GM19238 (cell line): ENCODE data around the gene SLC22A23.

Source experiments
- DNase-seq: peaks from one replicate; pipeline ENCODE4 v3.0.0; 2011; ENCODE audit warnings: low spot score; ENCODE audit not compliant: insufficient read length

SLC22A23 gene

GRCh38 chr6:3336859-3337515, 119.9 kb downstream of the SLC22A23 start:
- no peak for DNase-seq

- DNase-seq: no peak
Observed at GRCh38 chr6:3336066-3336786, 120.6 kb downstream of the SLC22A23 start.

- DNase-seq: no peak
Observed at GRCh38 chr6:3335169-3335568, 121.7 kb downstream of the SLC22A23 start.

GRCh38 chr6:3334555-3334954, 122.3 kb downstream of the SLC22A23 start:
- DNase-seq: no peak

- DNase-seq: peak; percentile 38
Observed at GRCh38 chr6:3333263-3333662, 123.6 kb downstream of the SLC22A23 start.

GRCh38 chr6:3331971-3332370, 124.9 kb downstream of the SLC22A23 start:
- DNase-seq: no peak

GRCh38 chr6:3331494-3331893, 125.4 kb downstream of the SLC22A23 start:
- no peak for DNase-seq

- DNase-seq: no peak
Observed at GRCh38 chr6:3330199-3330598, 126.7 kb downstream of the SLC22A23 start.

- DNase-seq: no peak
Observed at GRCh38 chr6:3329393-3330051, 127.3 kb downstream of the SLC22A23 start.

GRCh38 chr6:3328796-3329195, 128.1 kb downstream of the SLC22A23 start:
- DNase-seq: no peak

GRCh38 chr6:3328145-3328544, 128.7 kb downstream of the SLC22A23 start:
- DNase-seq: no peak

- no peak for DNase-seq
Observed at GRCh38 chr6:3327403-3327802, 129.4 kb downstream of the SLC22A23 start.

GRCh38 chr6:3326981-3327380, 129.9 kb downstream of the SLC22A23 start:
- DNase-seq: no peak

GRCh38 chr6:3326184-3326971, 130.5 kb downstream of the SLC22A23 start:
- DNase-seq: no peak

GRCh38 chr6:3325210-3325609, 131.6 kb downstream of the SLC22A23 start:
- no peak for DNase-seq

- DNase-seq: no peak
Observed at GRCh38 chr6:3324262-3324942, 132.4 kb downstream of the SLC22A23 start.

GRCh38 chr6:3323696-3324261, 133.1 kb downstream of the SLC22A23 start:
- DNase-seq: no peak

GRCh38 chr6:3323148-3323547, 133.7 kb downstream of the SLC22A23 start:
- no peak for DNase-seq

GRCh38 chr6:3322366-3322890, 134.4 kb downstream of the SLC22A23 start:
- no peak for DNase-seq

GRCh38 chr6:3321875-3322274, 135.0 kb downstream of the SLC22A23 start:
- DNase-seq: no peak

- DNase-seq: no peak
Observed at GRCh38 chr6:3321042-3321441, 135.8 kb downstream of the SLC22A23 start.
